ENCODE data around the gene ADISSP. TPM values are rescaled to one million over a fixed set of nuclear protein-coding genes. Genes with fewer than 3 reads are reported as not detected.
A peak's percentile ranks its signal among the peaks of the same experiment; 100 is the strongest.

ADISSP gene
- total and polyA plus RNA-seq, 2 donors (not counting 1 experiment from before 2014, with no cell fraction given): 18.4 to 28.8 TPM

DNA sequence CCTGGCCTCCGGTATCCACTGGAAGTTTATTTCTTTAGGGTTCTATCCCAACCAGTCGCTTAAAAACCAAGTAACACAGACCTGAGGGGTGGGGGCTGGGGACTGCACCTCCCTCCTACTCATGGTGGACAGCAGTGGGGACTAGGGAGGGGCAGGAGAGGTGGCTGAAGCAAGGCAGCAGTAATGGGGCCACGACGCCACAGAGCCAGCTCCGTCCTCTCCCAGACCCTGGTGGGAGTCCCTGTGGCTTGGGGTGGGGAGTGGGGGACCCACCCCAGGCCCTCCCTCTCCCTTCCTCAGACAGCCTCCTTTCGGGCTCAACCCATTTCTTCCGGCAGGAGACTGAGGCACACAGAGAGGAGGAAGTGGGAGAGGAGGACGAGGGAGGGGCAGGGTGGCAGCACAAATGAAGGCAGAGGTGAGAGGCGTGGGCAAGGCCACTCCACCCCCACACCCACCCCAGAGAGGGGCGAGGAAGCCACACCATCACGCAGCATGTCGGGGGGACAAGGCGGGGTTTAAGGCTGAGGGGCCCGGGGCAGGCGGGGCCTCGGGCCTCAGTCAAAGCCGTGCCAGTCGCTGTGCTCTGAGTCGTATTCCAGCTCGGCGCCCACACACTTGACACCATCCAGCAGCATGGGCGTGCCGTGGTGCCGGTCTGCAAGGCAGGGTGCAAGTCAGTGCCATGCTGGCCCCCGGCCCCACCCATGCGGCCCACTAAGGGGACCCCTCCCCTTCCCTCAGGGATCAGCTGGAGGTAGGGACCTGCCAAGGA is 13.9 kb downstream of the ADISSP start:
- H3K27ac ChIP-seq (ENCODE audit: low read length in 2 of 2): no peak overlapping the region
- H3K4me3 ChIP-seq (ENCODE audit: control extremely low read depth in 1 of 5, extremely low read depth in 1 of 5, insufficient read depth in 1 of 5, low read depth in 2 of 5, low read length in 4 of 5): no peak overlapping the region
- H3K9me3 ChIP-seq (ENCODE audit: control extremely low read depth in 1 of 3, control insufficient read depth in 2 of 3, insufficient read depth in 1 of 3, low read length in 2 of 3): no peaks in the 10 kb centered on the region
- peaks cover 0 to 5% of the 10 kb centered on the region in 2 experiments for H3K36me3 ChIP-seq (replicated peaks in 1 of 2; ENCODE audit: control extremely low read depth in 1 of 2, control insufficient read depth in 1 of 2, extremely low read depth in 1 of 2, insufficient read depth in 2 of 2, low read length in 1 of 2)
- peaks cover 0 to 12% of the 10 kb centered on the region in 2 donors for H3K4me1 ChIP-seq (ENCODE audit: control insufficient read depth in 2 of 2, insufficient read depth in 2 of 2, low read length in 2 of 2)
- no peaks in the 10 kb centered on the region for H3K27me3 Mint-ChIP-seq
- H3K79me2 ChIP-seq (ENCODE audit: control insufficient read depth, insufficient read depth, low read length): peaks cover 3% of the 10 kb centered on the region
- H3K4me1 Mint-ChIP-seq: peaks cover 7% of the 10 kb centered on the region
- ATAC-seq (ENCODE audit: low read depth) (no peak), DNase-seq (no peak)
- no peaks in the 10 kb centered on the region for H3K27me3 ChIP-seq (replicated peaks in 1 of 4; ENCODE audit: control extremely low read depth in 1 of 4, control insufficient read depth in 3 of 4, insufficient read depth in 4 of 4, low read length in 3 of 4)
- H4K20me1 ChIP-seq (ENCODE audit: control insufficient read depth, insufficient read depth, low read length, poor library complexity, severe bottlenecking): no peaks in the 10 kb centered on the region
- TF ChIP-seq EZH2 (IDR thresholded peaks at IDR 0.05; ENCODE audit: borderline replicate concordance, insufficient read depth, low read depth, low read length, poor library complexity, severe bottlenecking): no peak
- TF ChIP-seq, protein P1, sequence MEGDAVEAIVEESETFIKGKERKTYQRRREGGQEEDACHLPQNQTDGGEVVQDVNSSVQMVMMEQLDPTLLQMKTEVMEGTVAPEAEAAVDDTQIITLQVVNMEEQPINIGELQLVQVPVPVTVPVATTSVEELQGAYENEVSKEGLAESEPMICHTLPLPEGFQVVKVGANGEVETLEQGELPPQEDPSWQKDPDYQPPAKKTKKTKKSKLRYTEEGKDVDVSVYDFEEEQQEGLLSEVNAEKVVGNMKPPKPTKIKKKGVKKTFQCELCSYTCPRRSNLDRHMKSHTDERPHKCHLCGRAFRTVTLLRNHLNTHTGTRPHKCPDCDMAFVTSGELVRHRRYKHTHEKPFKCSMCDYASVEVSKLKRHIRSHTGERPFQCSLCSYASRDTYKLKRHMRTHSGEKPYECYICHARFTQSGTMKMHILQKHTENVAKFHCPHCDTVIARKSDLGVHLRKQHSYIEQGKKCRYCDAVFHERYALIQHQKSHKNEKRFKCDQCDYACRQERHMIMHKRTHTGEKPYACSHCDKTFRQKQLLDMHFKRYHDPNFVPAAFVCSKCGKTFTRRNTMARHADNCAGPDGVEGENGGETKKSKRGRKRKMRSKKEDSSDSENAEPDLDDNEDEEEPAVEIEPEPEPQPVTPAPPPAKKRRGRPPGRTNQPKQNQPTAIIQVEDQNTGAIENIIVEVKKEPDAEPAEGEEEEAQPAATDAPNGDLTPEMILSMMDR (IDR thresholded peaks at IDR 0.05): no peak
- H3K27ac Mint-ChIP-seq: no peak overlapping the region
- no peak overlapping the region for H3K4me3 Mint-ChIP-seq
- CTCF ChIA-PET: interaction anchor here (1.0 to 3.9 kb wide), 9 partner anchors 13 to 332 kb away, joined by 3 to 47 read pairs (median 3); partner anchors contain the start of genes ADISSP, CENPB and SPEF1
- H3K9ac ChIP-seq (ENCODE audit: low read length): no peak overlapping the region
- H3K4me2 ChIP-seq (replicated peaks; ENCODE audit: low read depth, low read length, poor library complexity, severe bottlenecking): no peak overlapping the region
- WGBS (ENCODE audit: insufficient coverage): 99% methylated on average over 17 of the region's 26 CpGs
- no peaks in the 10 kb centered on the region for H3K9me3 Mint-ChIP-seq (ENCODE audit: insufficient read depth)
- POLR2A ChIA-PET: no interaction called here
- intact Hi-C loops (cut with micrococcal nuclease): loop anchor here (1.0 to 5.0 kb wide), 6 partner anchors 15 to 332 kb away; partner anchors contain the start of genes AP5S1 and SPEF1
- H2AFZ ChIP-seq (ENCODE audit: insufficient read depth, low read depth, low read length, poor library complexity, severe bottlenecking): peak overlapping the region; percentile 2

DNA sequence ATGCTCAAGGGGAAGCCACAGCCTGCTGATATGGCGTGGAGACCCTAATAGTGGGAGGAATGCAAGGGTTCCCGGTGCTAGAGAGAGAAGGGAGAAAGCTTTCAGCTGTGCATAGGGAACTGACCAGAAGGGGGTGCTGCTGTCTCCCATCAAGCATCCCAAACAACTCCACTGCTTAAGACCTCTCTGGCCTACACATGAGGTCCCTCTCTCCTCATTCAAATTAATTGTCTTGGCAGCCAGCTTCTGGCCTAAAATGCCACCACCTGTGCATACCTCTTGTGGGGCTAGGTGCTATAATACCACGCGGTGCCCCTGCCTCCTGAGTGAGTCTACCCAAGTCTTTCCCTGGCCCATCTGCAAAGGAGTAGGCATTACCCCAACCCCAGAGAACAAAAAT is 14.5 kb downstream of the ADISSP start:
- Mint-ChIP-seq H3K9me3 (ENCODE audit: insufficient read depth) (no peaks in the 10 kb centered on the region), H3K27me3 (no peaks in the 10 kb centered on the region), H3K4me1 (peaks cover 7% of the 10 kb centered on the region), H3K4me3 (peak overlapping the region; percentile 37), H3K27ac (peak overlapping the region; percentile 67)
- Histone ChIP-seq H2AFZ (ENCODE audit: insufficient read depth, low read depth, low read length, poor library complexity, severe bottlenecking) (peak overlapping the region; percentile 2), H3K79me2 (ENCODE audit: control insufficient read depth, insufficient read depth, low read length) (peaks cover 3% of the 10 kb centered on the region), H3K27me3 (replicated peaks in 1 of 4; ENCODE audit: control extremely low read depth in 1 of 4, control insufficient read depth in 3 of 4, insufficient read depth in 4 of 4, low read length in 3 of 4) (no peaks in the 10 kb centered on the region), H3K4me3 (ENCODE audit: control extremely low read depth in 1 of 5, extremely low read depth in 1 of 5, insufficient read depth in 1 of 5, low read depth in 2 of 5, low read length in 4 of 5) (no peak overlapping the region), H3K36me3 (replicated peaks in 1 of 2; ENCODE audit: control extremely low read depth in 1 of 2, control insufficient read depth in 1 of 2, extremely low read depth in 1 of 2, insufficient read depth in 2 of 2, low read length in 1 of 2) (peaks cover 0 to 3% of the 10 kb centered on the region in 2 experiments), H3K9me3 (ENCODE audit: control extremely low read depth in 1 of 3, control insufficient read depth in 2 of 3, insufficient read depth in 1 of 3, low read length in 2 of 3) (no peaks in the 10 kb centered on the region), H3K27ac (ENCODE audit: low read length in 2 of 2) (no peak overlapping the region), H4K20me1 (ENCODE audit: control insufficient read depth, insufficient read depth, low read length, poor library complexity, severe bottlenecking) (no peaks in the 10 kb centered on the region), H3K4me2 (replicated peaks; ENCODE audit: low read depth, low read length, poor library complexity, severe bottlenecking) (no peak overlapping the region), H3K4me1 (ENCODE audit: control insufficient read depth in 2 of 2, insufficient read depth in 2 of 2, low read length in 2 of 2) (peaks cover 0 to 12% of the 10 kb centered on the region in 2 donors), H3K9ac (ENCODE audit: low read length) (no peak overlapping the region)
- CTCF ChIA-PET: interaction anchor here (0.7 to 3.9 kb wide), 10 partner anchors 11 to 332 kb away, joined by 3 to 47 read pairs (median 3); partner anchors contain the start of genes ADISSP, CENPB and SPEF1
- 77% methylated on average over 3 of the region's 4 CpGs for WGBS (ENCODE audit: insufficient coverage)
- DNase-seq: peak; percentile 72
- POLR2A ChIA-PET: interaction anchor here (0.5 kb wide), 1 partner anchor 101 kb away, joined by 4 read pairs; no protein-coding TSS in a partner anchor
- peak; percentile 59 for ATAC-seq (ENCODE audit: low read depth)
- TF ChIP-seq EZH2 (IDR thresholded peaks at IDR 0.05; ENCODE audit: borderline replicate concordance, insufficient read depth, low read depth, low read length, poor library complexity, severe bottlenecking): no peak
- TF ChIP-seq, protein P1 (IDR thresholded peaks at IDR 0.05): peak; percentile 75
- intact Hi-C loops (cut with micrococcal nuclease): loop anchor here (1.0 to 5.0 kb wide), 6 partner anchors 15 to 332 kb away; partner anchors contain the start of genes AP5S1 and SPEF1

Data from B cell (primary cell).